ENCODE results near the gene EBF3.

EBF3 gene

GRCh38 chr10:129952378-129953118 is 11.5 kb downstream of the EBF3 start:
- H2AFZ ChIP-seq (ENCODE audit: low read depth, low read length) = no peak overlapping the region
- H4K20me1 ChIP-seq (ENCODE audit: insufficient read depth, low read length) = no peaks in the 10 kb centered on the region
- no peaks in the 10 kb centered on the region for H3K79me2 ChIP-seq (ENCODE audit: low read length)
- no peaks in the 10 kb centered on the region for H3K4me1 ChIP-seq (ENCODE audit: low read length)
- H3K4me2 ChIP-seq (ENCODE audit: low read length) = no peak overlapping the region
- no peak overlapping the region for H3K9ac ChIP-seq (ENCODE audit: low read length)
- H3K4me3 ChIP-seq (ENCODE audit: low read length) = no peak overlapping the region
- H3K27ac ChIP-seq (ENCODE audit: low read length) = no peak overlapping the region
- no peaks in the 10 kb centered on the region for H3K27me3 ChIP-seq (ENCODE audit: low read depth, low read length)
- no peaks in the 10 kb centered on the region for H3K36me3 ChIP-seq (replicated peaks; ENCODE audit: low read depth, low read length)
- no peaks in the 10 kb centered on the region for H3K9me3 ChIP-seq (ENCODE audit: insufficient read depth, low read length)
- TF ChIP-seq EZH2phosphoT487 (IDR thresholded peaks at IDR 0.05; ENCODE audit: low read depth) (no peak), CTCF (IDR thresholded peaks at IDR 0.05; ENCODE audit: low read depth, low read length) (no peak)

- no peaks in the 10 kb centered on the region for H3K27me3 ChIP-seq (ENCODE audit: low read depth, low read length)
Observed at GRCh38 chr10:129951970-129952265, 12.2 kb downstream of the EBF3 start.

GRCh38 chr10:129951101-129951969 is 12.7 kb downstream of the EBF3 start:
- TF ChIP-seq EZH2phosphoT487 (IDR thresholded peaks at IDR 0.05; ENCODE audit: low read depth) (no peak), CTCF (IDR thresholded peaks at IDR 0.05; ENCODE audit: low read depth, low read length) (no peak)
- H3K27me3 ChIP-seq (ENCODE audit: low read depth, low read length) = no peaks in the 10 kb centered on the region
- H3K79me2 ChIP-seq (ENCODE audit: low read length) = no peaks in the 10 kb centered on the region
- no peak overlapping the region for H3K27ac ChIP-seq (ENCODE audit: low read length)
- no peak overlapping the region for H3K4me3 ChIP-seq (ENCODE audit: low read length)
- no peaks in the 10 kb centered on the region for H3K36me3 ChIP-seq (replicated peaks; ENCODE audit: low read depth, low read length)
- no peaks in the 10 kb centered on the region for H4K20me1 ChIP-seq (ENCODE audit: insufficient read depth, low read length)
- no peak overlapping the region for H3K9ac ChIP-seq (ENCODE audit: low read length)
- no peak overlapping the region for H2AFZ ChIP-seq (ENCODE audit: low read depth, low read length)
- H3K4me1 ChIP-seq (ENCODE audit: low read length) = no peaks in the 10 kb centered on the region
- H3K4me2 ChIP-seq (ENCODE audit: low read length) = no peak overlapping the region
- no peaks in the 10 kb centered on the region for H3K9me3 ChIP-seq (ENCODE audit: insufficient read depth, low read length)

More at GRCh38 chr10:129951970-129952265, 12.2 kb downstream of the EBF3 start:
- H3K4me1 ChIP-seq (ENCODE audit: low read length) = no peaks in the 10 kb centered on the region
- no peak overlapping the region for H3K9ac ChIP-seq (ENCODE audit: low read length)
- no peak overlapping the region for H3K4me3 ChIP-seq (ENCODE audit: low read length)
- no peaks in the 10 kb centered on the region for H3K79me2 ChIP-seq (ENCODE audit: low read length)
- no peak overlapping the region for H2AFZ ChIP-seq (ENCODE audit: low read depth, low read length)
- H3K36me3 ChIP-seq (replicated peaks; ENCODE audit: low read depth, low read length) = no peaks in the 10 kb centered on the region
- H3K27ac ChIP-seq (ENCODE audit: low read length) = no peak overlapping the region
- no peaks in the 10 kb centered on the region for H4K20me1 ChIP-seq (ENCODE audit: insufficient read depth, low read length)
- no peak overlapping the region for H3K4me2 ChIP-seq (ENCODE audit: low read length)
- H3K9me3 ChIP-seq (ENCODE audit: insufficient read depth, low read length) = no peaks in the 10 kb centered on the region
- no peak for TF ChIP-seq EZH2phosphoT487 (IDR thresholded peaks at IDR 0.05; ENCODE audit: low read depth)
- TF ChIP-seq CTCF (IDR thresholded peaks at IDR 0.05; ENCODE audit: low read depth, low read length) = no peak

- H4K20me1 ChIP-seq (ENCODE audit: insufficient read depth, low read length) = no peaks in the 10 kb centered on the region
- H3K9me3 ChIP-seq (ENCODE audit: insufficient read depth, low read length) = no peaks in the 10 kb centered on the region
- no peaks in the 10 kb centered on the region for H3K27me3 ChIP-seq (ENCODE audit: low read depth, low read length)
- no peaks in the 10 kb centered on the region for H3K36me3 ChIP-seq (replicated peaks; ENCODE audit: low read depth, low read length)
- H3K27ac ChIP-seq (ENCODE audit: low read length) = no peak overlapping the region
- H3K9ac ChIP-seq (ENCODE audit: low read length) = no peak overlapping the region
- TF ChIP-seq CTCF (IDR thresholded peaks at IDR 0.05; ENCODE audit: low read depth, low read length) (no peak), EZH2phosphoT487 (IDR thresholded peaks at IDR 0.05; ENCODE audit: low read depth) (no peak)
- no peak overlapping the region for H3K4me3 ChIP-seq (ENCODE audit: low read length)
- no peaks in the 10 kb centered on the region for H3K4me1 ChIP-seq (ENCODE audit: low read length)
- H2AFZ ChIP-seq (ENCODE audit: low read depth, low read length) = no peak overlapping the region
- no peak overlapping the region for H3K4me2 ChIP-seq (ENCODE audit: low read length)
- no peaks in the 10 kb centered on the region for H3K79me2 ChIP-seq (ENCODE audit: low read length)
Observed at GRCh38 chr10:129950676-129951075, 13.4 kb downstream of the EBF3 start.
